ENCODE measurements around the gene TTR. TPM values are rescaled to one million over a fixed set of nuclear protein-coding genes. Genes with fewer than 3 reads are reported as not detected.

Gene TTR
- total RNA-seq, 1 donor from 2014 or later, result not detected

DNA sequence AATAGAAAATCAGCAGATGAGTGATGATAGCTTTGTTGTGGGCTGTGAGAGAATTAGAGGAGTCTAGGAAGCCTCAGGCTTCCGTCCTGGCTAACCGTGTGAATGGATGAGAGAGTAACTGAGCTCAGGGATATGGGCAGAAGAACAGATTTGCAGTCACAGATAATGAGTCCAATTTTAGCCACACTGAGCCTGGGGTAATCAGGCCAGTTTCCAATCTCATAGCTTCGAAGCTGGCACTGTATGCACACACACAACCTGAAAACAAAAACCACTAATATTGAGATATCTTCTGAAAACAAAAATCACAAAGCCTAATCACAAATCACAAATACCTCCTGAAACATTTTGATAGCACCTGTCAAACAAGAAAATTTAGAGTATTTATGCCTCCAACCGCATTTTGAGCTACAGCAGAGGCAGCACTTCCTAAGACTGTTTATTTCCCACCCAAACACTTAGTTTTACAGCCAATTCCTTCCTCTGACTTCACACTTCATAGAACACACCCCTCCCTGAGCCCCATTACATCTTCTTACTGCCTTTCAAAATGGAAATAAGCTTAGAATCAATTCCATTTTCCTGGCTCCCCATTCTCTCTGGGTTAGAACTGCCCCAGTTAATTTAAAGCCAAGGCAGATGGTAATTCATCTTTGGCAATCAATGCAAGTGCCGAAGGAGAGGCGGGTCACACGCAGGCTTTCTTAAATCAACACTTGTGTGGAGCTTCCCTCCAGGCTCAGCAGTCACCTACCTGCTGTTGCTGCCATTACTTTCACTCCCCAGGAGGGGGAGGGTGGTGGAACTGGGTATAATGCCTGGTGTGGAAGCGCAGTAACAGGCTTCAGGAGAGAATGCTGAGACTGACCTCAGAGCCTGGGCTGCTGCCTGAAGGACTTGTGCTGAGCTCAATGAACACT lies 18.9 kb downstream of the TTR start:
- H3K4me3 ChIP-seq (ENCODE audit: low read depth, low read length), result no peak overlapping the region
- DNase-seq (ENCODE audit: low read depth), result no peak
- TF ChIP-seq CTCF (conservative IDR thresholded peaks at IDR 0.05; ENCODE audit: low read depth, low read length), result peak; percentile 46

- no peak overlapping the region for H3K4me3 ChIP-seq (ENCODE audit: low read depth, low read length)
- DNase-seq (ENCODE audit: low read depth), result no peak
- TF ChIP-seq CTCF (conservative IDR thresholded peaks at IDR 0.05; ENCODE audit: low read depth, low read length), result no peak
Observed at GRCh38 chr18:31611511-31611910, 19.8 kb downstream of the TTR start.

GRCh38 chr18:31612124-31612523 lies 20.4 kb downstream of the TTR start:
- no peak for TF ChIP-seq CTCF (conservative IDR thresholded peaks at IDR 0.05; ENCODE audit: low read depth, low read length)
- no peak for DNase-seq (ENCODE audit: low read depth)
- H3K4me3 ChIP-seq (ENCODE audit: low read depth, low read length), result no peak overlapping the region

DNA sequence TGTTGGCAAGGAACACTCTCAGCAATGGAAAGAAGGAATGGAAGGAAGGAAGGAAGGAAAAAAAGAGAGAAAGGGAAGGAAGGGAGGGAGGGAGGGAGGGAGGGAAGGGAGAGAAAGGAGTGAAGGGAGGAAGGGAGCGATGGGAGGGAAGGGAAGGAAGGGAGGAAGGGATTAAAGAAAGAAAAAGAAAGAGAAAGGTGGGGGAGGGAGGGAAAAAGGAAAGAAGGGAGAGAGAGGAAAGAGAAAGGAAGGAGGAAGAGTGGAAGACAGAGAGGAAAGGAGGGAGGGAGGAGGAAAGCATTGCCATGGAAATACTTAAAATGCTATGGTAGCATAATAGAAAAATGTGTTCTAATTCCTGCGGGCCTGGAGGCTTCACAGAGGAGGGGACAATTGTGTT lies 22.4 kb downstream of the TTR start:
- no peak for TF ChIP-seq CTCF (conservative IDR thresholded peaks at IDR 0.05; ENCODE audit: low read depth, low read length)
- no peak overlapping the region for H3K4me3 ChIP-seq (ENCODE audit: low read depth, low read length)
- DNase-seq (ENCODE audit: low read depth), result no peak

DNA sequence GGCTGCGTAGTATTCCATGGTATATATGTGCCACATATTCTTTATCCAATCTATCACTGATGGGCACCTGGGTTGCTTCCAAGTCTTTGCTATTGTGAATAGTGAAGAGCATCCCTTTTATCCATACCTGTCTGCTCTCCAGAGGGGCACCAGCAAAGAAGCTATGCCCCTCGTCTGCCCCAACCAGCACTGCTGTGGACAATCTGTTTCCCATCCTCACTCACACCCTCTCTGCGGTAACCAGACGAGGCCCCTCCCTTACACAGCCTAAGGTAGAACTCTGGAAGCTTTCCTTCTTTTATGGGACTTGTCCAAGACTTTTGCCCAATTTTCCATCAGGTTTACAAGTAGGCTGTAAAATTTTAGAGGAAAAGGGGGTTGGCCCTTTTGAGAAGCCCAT lies 24.9 kb downstream of the TTR start:
- DNase-seq (ENCODE audit: low read depth), result no peak
- TF ChIP-seq CTCF (conservative IDR thresholded peaks at IDR 0.05; ENCODE audit: low read depth, low read length), result no peak
- no peak overlapping the region for H3K4me3 ChIP-seq (ENCODE audit: low read depth, low read length)

GRCh38 chr18:31617031-31617717 lies 25.5 kb downstream of the TTR start:
- H3K4me3 ChIP-seq (ENCODE audit: low read depth, low read length), result no peak overlapping the region
- no peak for TF ChIP-seq CTCF (conservative IDR thresholded peaks at IDR 0.05; ENCODE audit: low read depth, low read length)
- DNase-seq (ENCODE audit: low read depth), result no peak

Data from epithelial cell of proximal tubule (primary cell).